Gastroesophageal sphincter (tissue), 4 donors: ENCODE results near the gene RSF1. TPM values are rescaled to one million over a fixed set of nuclear protein-coding genes. Genes with fewer than 3 reads are reported as not detected.

Source experiments
- ATAC-seq: fragments of 150-250 bp; one replicate; pipeline ENCODE4 v1.9.1; 2016; ENCODE audit warnings: mild to moderate bottlenecking, moderate library complexity
- H3K27ac ChIP-seq, 4 donors: fragments of 200-600 bp; sonication (generic) in 3 of 4; 1 replicate in 3 of 4; 2 replicates in 1 of 4; pipeline ENCODE4 v1.5.1; 2016 to 2019
- H3K27me3 ChIP-seq: fragments of 200-600 bp; sonication (generic); one replicate; pipeline ENCODE4 v1.5.1; 2019
- H3K36me3 ChIP-seq, 2 donors: fragments of 200-600 bp; sonication (generic); one replicate each; pipeline ENCODE4 v1.5.1; 2019; ENCODE audit warnings: control low read depth in 1 of 2
- H3K4me1 ChIP-seq, 3 donors: fragments of 200-600 bp; sonication (generic); 1 replicate in 2 of 3; 2 replicates in 1 of 3; pipeline ENCODE4 v1.5.1; 2016 to 2019; ENCODE audit warnings: control low read depth in 2 of 3
- H3K4me3 ChIP-seq, 2 donors: fragments of 200-600 bp; sonication (generic); one replicate each; pipeline ENCODE4 v1.5.1; 2019; ENCODE audit warnings: mild to moderate bottlenecking in 1 of 2, moderate library complexity in 1 of 2
- H3K9me3 ChIP-seq, 3 donors: fragments of 200-600 bp; sonication (generic); one replicate each; pipeline ENCODE4 v1.5.1; 2017 to 2019; ENCODE audit warnings: control low read depth in 2 of 3
- EP300 ChIP-seq: sonication (generic); formaldehyde crosslinking; IDR thresholded peaks from one replicate; pipeline ENCODE4 v1.6.1; 2017; ENCODE audit warnings: antibody characterized with exemption, mild to moderate bottlenecking
- POLR2A ChIP-seq, 2 donors: fragments of 450-650 bp; IDR thresholded peaks; one replicate each; pipeline ENCODE4 v1.6.1; 2017; ENCODE audit warnings: antibody characterized with exemption in 2 of 2, mild to moderate bottlenecking in 2 of 2, moderate library complexity in 1 of 2
- POLR2AphosphoS5 ChIP-seq: sonication (generic); formaldehyde crosslinking; IDR thresholded peaks from one replicate; pipeline ENCODE4 v1.6.1; 2017; ENCODE audit warnings: antibody characterized with exemption
- WGBS, 2 donors: methylation state at CpG; one replicate each; pipeline ENCODE4 v1.1.5; 2018; ENCODE audit warnings: low coverage in 1 of 2; 5-methylcytosine and 5-hydroxymethylcytosine counted together
- total RNA-seq, 4 donors: library from RNA; depleted of rRNA; stranded (reverse); fragments of >200 nt; gene quantifications; one replicate each; pipeline ENCODE4 v1.1.0, GENCODE V29; 2016
- TF ChIP-seq, protein P1 (sequence below), 4 experiments: fragments of 200-600 bp in 2 of 4; fragments of 450-650 bp in 2 of 4; sonication (generic) in 1 of 4; IDR thresholded peaks; one replicate each; pipeline ENCODE4 v1.5.1; 2017 to 2019; ENCODE audit warnings: antibody characterized with exemption in 4 of 4, mild to moderate bottlenecking in 2 of 4, moderate library complexity in 2 of 4

RSF1 gene
- total RNA-seq, 4 donors from 2014 or later, result 63.9 to 99.1 (median 80.8) TPM

DNA sequence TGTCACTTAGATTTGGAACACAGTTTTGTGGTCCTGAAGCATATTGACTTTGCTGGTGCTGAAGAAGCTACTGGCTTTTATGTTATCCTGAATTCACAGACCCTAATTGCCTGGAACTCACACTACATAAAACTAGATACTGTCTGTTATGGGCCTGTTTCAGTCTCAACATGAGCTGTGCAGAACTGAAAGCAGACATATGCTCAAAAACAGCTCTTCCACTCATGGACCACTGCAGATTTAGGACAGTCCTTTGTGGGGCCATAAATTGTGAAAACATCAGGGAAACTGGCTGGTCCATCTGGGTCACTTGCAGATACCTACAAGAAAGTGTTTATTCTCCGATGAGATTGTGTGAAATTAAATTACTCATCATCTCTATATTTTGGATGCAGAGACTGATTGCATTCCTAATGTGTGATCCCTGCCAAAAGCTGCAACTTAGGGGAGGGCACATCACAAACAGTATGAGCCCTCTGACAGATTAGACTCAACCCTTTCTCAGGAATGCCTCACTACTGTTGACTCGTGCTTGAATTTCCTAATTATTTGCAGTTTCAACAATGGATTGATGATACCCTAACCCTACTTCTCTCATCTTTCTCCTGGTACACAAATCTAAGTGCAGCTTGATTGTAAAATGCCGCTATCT lies 172.7 kb downstream of the RSF1 start:
- no peak overlapping the region for H3K27ac ChIP-seq
- no peaks in the 10 kb centered on the region for H3K36me3 ChIP-seq
- TF ChIP-seq EP300 (no peak), POLR2AphosphoS5 (no peak), POLR2A (IDR thresholded peaks at IDR 0.05) (no peak)
- TF ChIP-seq, protein P1, sequence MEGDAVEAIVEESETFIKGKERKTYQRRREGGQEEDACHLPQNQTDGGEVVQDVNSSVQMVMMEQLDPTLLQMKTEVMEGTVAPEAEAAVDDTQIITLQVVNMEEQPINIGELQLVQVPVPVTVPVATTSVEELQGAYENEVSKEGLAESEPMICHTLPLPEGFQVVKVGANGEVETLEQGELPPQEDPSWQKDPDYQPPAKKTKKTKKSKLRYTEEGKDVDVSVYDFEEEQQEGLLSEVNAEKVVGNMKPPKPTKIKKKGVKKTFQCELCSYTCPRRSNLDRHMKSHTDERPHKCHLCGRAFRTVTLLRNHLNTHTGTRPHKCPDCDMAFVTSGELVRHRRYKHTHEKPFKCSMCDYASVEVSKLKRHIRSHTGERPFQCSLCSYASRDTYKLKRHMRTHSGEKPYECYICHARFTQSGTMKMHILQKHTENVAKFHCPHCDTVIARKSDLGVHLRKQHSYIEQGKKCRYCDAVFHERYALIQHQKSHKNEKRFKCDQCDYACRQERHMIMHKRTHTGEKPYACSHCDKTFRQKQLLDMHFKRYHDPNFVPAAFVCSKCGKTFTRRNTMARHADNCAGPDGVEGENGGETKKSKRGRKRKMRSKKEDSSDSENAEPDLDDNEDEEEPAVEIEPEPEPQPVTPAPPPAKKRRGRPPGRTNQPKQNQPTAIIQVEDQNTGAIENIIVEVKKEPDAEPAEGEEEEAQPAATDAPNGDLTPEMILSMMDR (IDR thresholded peaks at IDR 0.05), result no peak
- H3K27me3 ChIP-seq, result peaks cover 7% of the 10 kb centered on the region
- WGBS, 2 donors, result 67 to 83% methylated on average over 3 of the region's 3 CpGs
- no peaks in the 10 kb centered on the region for H3K4me1 ChIP-seq
- ATAC-seq, result no peak
- H3K9me3 ChIP-seq, result no peaks in the 10 kb centered on the region
- H3K4me3 ChIP-seq, result no peak overlapping the region

DNA sequence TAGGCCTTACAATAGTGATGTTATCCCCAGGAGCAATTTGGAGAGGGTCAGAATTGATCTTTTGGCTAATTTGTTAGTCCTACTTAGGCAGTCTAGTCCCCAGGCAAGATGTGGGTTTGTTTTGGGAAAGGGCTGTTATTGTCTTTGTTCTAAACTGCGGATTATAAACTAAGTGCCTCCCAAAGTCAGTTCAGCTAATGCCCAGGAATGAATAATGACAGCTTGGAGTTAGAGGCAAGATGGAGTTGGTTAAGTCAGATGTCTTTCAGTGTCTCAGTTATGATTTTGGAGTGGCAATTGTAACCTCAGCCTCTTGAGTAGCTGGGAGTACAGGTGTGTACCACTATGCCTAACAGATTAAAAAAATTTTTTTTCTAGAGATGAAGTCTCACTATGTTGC lies 175.6 kb downstream of the RSF1 start:
- peaks cover 7% of the 10 kb centered on the region for H3K27me3 ChIP-seq
- H3K4me3 ChIP-seq, result no peak overlapping the region
- no peaks in the 10 kb centered on the region for H3K4me1 ChIP-seq
- H3K9me3 ChIP-seq, result no peaks in the 10 kb centered on the region
- WGBS, 2 donors, result 83% methylated on average over 1 of the region's 1 CpG; no CpG with 5 or more reads in 1 of the 2 donors
- H3K27ac ChIP-seq, result no peak overlapping the region
- ATAC-seq, result no peak
- TF ChIP-seq EP300 (no peak), POLR2AphosphoS5 (no peak), POLR2A (IDR thresholded peaks at IDR 0.05) (no peak)
- TF ChIP-seq, protein P1 (IDR thresholded peaks at IDR 0.05), result no peak
- H3K36me3 ChIP-seq, result no peaks in the 10 kb centered on the region

DNA sequence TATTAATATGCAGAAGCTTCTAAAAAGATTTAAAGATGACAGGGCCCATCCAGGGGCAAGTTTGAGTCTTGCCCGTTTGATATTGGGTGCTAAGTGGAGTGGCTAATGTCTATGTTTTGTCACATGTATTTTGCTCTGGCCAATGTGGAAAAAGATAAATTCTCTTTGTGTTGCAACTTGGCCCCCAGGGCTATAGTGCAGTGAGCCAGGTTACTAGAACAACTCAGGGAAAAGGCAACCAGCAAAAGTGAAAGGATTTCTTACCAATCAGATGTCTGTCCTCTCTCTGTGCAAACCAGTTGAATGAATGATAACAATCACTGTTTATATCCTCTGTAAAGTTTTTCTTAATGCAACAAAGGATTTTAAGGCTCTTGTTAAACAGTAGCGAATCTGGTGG lies 178.3 kb downstream of the RSF1 start:
- no peak for ATAC-seq
- Histone ChIP-seq H3K9me3 (no peaks in the 10 kb centered on the region), H3K27ac (no peak overlapping the region), H3K27me3 (peaks cover 7% of the 10 kb centered on the region), H3K4me1 (peaks cover 0 to 6% (median 3%) of the 10 kb centered on the region in 3 donors), H3K4me3 (no peak overlapping the region), H3K36me3 (no peaks in the 10 kb centered on the region)
- 78 to 88% methylated on average over 2 of the region's 2 CpGs for WGBS, 2 donors
- TF ChIP-seq POLR2AphosphoS5 (no peak), POLR2A (IDR thresholded peaks at IDR 0.05) (no peak), EP300 (no peak)
- TF ChIP-seq, protein P1 (IDR thresholded peaks at IDR 0.05), result no peak

DNA sequence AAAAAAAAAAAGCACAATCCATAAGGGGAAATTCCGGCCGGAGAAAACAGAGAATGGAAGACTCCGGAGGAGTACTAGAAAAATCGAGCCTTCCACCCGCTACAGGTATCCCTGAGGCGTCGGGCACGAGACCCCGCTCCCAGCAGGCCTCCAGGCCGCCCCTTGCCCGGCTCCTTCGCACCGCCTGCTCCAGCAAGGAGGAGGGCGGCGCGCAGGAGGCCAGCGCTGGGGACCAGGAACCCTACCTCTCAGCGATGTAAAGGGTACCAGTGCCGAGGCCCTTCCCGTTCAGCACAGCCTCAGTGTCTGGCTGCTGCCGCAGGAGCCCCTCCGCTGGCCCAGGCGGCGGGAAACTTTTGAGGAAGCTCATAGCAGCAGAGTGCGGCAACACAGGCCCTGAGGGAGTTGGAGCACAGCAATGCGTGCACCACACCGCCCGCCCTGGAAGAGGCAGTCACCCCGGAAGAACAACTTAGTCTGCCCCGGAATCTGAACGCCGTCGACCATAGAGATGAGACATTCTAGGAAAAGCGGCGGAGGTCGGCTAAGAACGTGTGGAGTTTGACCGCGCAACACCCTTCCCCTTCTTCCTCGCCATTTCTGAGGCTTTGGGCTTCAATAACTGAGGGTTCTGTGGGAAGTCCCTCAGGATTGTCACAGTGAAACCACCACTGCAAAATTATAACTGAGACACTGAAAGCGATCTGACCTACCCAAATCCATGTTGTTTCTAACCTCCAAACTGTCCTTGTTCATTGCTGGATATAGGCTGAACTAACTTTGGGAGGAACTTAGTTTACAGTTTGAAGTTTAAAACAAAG lies 183.0 kb downstream of the RSF1 start, which contains the start of gene CLNS1A:
Gene CLNS1A, minus strand, starts transcription at position 450 of the 821 bp plus-strand sequence. Its CDS starts 80 bp downstream, at position 370.
- peak within 1 kb of the TSS; percentile 2 to 87 (median 84) for H3K27ac ChIP-seq
- 0 to 1% methylated on average over 11 to 18 of the region's 41 CpGs for WGBS, 2 donors
- peak; percentile 97 for ATAC-seq
- H3K27me3 ChIP-seq, result no peaks in the 10 kb centered on the region
- H3K4me1 ChIP-seq, result peaks cover 3 to 43% (median 14%) of the 10 kb centered on the region in 3 donors
- H3K9me3 ChIP-seq, result no peaks in the 10 kb centered on the region
- TF ChIP-seq POLR2AphosphoS5, result peak; percentile 87
- TF ChIP-seq EP300, result no peak
- TF ChIP-seq POLR2A (IDR thresholded peaks at IDR 0.05), result peak; percentile 62 to 74
- TF ChIP-seq, protein P1 (IDR thresholded peaks at IDR 0.05), result no peak
- peak within 1 kb of the TSS; percentile 47 to 93 for H3K4me3 ChIP-seq
- H3K36me3 ChIP-seq, result no peaks in the 10 kb centered on the region
